ENCODE results near the gene AOPEP.

- TF ChIP-seq, protein P1, sequence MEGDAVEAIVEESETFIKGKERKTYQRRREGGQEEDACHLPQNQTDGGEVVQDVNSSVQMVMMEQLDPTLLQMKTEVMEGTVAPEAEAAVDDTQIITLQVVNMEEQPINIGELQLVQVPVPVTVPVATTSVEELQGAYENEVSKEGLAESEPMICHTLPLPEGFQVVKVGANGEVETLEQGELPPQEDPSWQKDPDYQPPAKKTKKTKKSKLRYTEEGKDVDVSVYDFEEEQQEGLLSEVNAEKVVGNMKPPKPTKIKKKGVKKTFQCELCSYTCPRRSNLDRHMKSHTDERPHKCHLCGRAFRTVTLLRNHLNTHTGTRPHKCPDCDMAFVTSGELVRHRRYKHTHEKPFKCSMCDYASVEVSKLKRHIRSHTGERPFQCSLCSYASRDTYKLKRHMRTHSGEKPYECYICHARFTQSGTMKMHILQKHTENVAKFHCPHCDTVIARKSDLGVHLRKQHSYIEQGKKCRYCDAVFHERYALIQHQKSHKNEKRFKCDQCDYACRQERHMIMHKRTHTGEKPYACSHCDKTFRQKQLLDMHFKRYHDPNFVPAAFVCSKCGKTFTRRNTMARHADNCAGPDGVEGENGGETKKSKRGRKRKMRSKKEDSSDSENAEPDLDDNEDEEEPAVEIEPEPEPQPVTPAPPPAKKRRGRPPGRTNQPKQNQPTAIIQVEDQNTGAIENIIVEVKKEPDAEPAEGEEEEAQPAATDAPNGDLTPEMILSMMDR (IDR thresholded peaks at IDR 0.05; ENCODE audit: low read length) = no peak
- no peak for TF ChIP-seq EZH2 (IDR thresholded peaks at IDR 0.05; ENCODE audit: borderline replicate concordance, low read length)
These were observed 334.4 kb downstream of the AOPEP start for GRCh38 chr9:95060916-95061315.

Data from OCI-LY1 (cell line).